ENCODE results near the gene SNRNP48.

SNRNP48 gene

DNA sequence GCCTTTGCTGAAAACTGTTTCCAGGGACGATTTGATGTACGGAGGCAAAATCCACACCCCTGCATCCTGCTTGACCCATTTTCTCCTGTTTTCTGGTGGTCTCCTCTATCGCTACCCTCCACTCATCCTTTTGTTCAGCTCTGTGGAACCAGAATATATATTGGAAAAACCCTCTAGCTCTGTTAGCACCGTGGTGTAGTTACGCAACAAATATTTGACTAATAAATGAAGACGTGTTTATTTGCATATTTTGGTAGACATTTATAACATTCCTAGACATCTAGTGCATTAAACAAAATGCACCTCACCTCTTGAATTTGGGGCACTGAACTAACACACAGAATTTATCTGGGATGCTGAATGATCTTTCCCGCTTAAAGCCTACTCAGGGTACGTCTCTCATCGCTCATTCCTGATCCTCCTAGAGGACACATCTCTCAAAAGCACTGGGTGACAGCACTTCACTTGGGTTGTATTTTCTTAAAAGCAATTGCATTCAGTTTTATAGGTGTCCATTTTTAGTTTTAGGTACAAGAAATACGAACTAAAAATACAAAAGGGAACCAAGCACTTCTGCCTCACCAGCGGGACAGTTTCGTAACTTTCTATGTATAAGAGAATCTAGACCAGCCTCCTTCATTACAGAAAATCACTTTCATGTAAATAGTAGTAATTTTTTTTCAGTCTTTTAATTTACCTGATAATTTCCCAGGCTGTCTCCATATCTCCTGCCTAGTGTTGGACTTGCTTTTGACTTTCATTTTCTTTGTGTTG is 59.2 kb downstream of the SNRNP48 start:
- WGBS, result 96% methylated on average over 9 of the region's 12 CpGs
- H3K4me3 ChIP-seq (ENCODE audit: low read length), result no peak overlapping the region
- no peaks in the 10 kb centered on the region for H3K36me3 ChIP-seq (ENCODE audit: insufficient read depth, low read length)
- H3K27me3 ChIP-seq (ENCODE audit: insufficient read depth, low read length), result no peaks in the 10 kb centered on the region
- H3K9me3 ChIP-seq (ENCODE audit: insufficient read depth, low read depth, low read length), result no peaks in the 10 kb centered on the region
- H3K4me1 ChIP-seq (ENCODE audit: insufficient read depth, low read length), result no peaks in the 10 kb centered on the region
- no peak overlapping the region for H3K27ac ChIP-seq (ENCODE audit: low read depth, low read length)
- no peak overlapping the region for H3K9ac ChIP-seq (ENCODE audit: low read depth, low read length)

DNA sequence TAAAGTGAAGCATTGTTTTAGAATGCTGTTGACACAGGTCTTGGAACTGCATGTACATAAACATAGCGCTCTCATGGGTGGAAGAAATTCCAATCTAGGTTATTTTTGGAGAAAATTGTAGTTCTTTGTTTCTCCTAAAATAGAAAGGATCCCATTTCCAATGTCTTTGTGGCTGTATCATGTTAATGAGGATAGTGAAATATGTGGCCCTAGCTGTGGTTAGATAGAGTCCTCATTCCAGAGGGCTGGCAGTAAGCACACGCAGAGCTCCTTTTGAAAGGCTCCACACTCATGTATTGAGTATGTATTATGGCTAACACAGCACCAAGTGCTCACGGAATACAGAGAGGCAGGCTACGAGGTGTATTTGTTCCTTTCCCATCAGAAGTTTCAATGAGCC is 60.9 kb downstream of the SNRNP48 start:
- 89% methylated on average over 4 of the region's 4 CpGs for WGBS
- no peak overlapping the region for H3K4me3 ChIP-seq (ENCODE audit: low read length)
- H3K9ac ChIP-seq (ENCODE audit: low read depth, low read length), result no peak overlapping the region
- no peaks in the 10 kb centered on the region for H3K4me1 ChIP-seq (ENCODE audit: insufficient read depth, low read length)
- H3K27ac ChIP-seq (ENCODE audit: low read depth, low read length), result no peak overlapping the region
- H3K27me3 ChIP-seq (ENCODE audit: insufficient read depth, low read length), result no peaks in the 10 kb centered on the region
- H3K36me3 ChIP-seq (ENCODE audit: insufficient read depth, low read length), result no peaks in the 10 kb centered on the region
- H3K9me3 ChIP-seq (ENCODE audit: insufficient read depth, low read depth, low read length), result no peaks in the 10 kb centered on the region

DNA sequence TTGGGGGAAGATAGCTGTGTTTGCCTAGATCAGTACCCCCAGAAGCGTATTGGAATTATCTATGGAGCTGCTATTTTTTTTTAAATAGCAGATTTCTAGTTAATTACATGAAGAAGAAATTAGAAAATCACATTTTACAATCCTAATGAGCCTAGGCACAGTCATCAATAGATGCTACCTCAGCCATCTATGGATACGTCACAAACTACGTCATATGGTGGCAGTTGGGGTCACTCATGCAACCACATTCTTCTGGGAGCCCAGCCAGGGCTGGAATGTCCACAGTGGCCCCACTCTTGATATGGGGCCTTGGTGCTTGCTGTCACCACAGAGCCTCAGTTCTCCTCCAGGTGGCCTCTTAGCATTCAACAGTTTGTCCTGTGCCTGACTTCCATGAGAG is 63.0 kb downstream of the SNRNP48 start:
- no peak overlapping the region for H3K27ac ChIP-seq (ENCODE audit: low read depth, low read length)
- no peaks in the 10 kb centered on the region for H3K27me3 ChIP-seq (ENCODE audit: insufficient read depth, low read length)
- H3K4me1 ChIP-seq (ENCODE audit: insufficient read depth, low read length), result no peaks in the 10 kb centered on the region
- no peak overlapping the region for H3K9ac ChIP-seq (ENCODE audit: low read depth, low read length)
- H3K4me3 ChIP-seq (ENCODE audit: low read length), result no peak overlapping the region
- WGBS, result over 99% methylated on average over 3 of the region's 3 CpGs
- H3K9me3 ChIP-seq (ENCODE audit: insufficient read depth, low read depth, low read length), result no peaks in the 10 kb centered on the region
- no peaks in the 10 kb centered on the region for H3K36me3 ChIP-seq (ENCODE audit: insufficient read depth, low read length)

DNA sequence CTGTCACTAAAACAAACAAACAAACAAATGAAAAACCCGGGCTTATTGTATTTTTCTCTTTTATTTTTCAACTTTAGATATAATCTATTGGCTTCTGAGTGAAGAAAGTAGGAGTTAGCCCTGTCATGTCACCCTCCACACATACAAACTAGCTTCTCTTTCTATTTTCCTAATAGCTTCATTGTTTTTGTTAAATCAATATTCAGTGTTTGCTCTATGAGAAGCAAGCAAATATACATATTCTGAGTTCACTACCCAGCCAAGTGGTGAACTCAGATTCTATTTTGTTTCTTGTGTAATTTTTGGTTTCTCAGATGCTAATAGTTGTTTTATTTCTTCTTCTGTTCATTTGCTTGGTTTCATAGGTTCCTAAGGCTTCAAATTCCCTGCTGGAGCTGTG is 66.4 kb downstream of the SNRNP48 start:
- H3K27me3 ChIP-seq (ENCODE audit: insufficient read depth, low read length), result no peaks in the 10 kb centered on the region
- H3K4me1 ChIP-seq (ENCODE audit: insufficient read depth, low read length), result no peaks in the 10 kb centered on the region
- no peaks in the 10 kb centered on the region for H3K9me3 ChIP-seq (ENCODE audit: insufficient read depth, low read depth, low read length)
- no CpG with 5 or more reads among the region's 1 CpG for WGBS
- no peak overlapping the region for H3K9ac ChIP-seq (ENCODE audit: low read depth, low read length)
- no peak overlapping the region for H3K27ac ChIP-seq (ENCODE audit: low read depth, low read length)
- no peak overlapping the region for H3K4me3 ChIP-seq (ENCODE audit: low read length)
- no peaks in the 10 kb centered on the region for H3K36me3 ChIP-seq (ENCODE audit: insufficient read depth, low read length)

DNA sequence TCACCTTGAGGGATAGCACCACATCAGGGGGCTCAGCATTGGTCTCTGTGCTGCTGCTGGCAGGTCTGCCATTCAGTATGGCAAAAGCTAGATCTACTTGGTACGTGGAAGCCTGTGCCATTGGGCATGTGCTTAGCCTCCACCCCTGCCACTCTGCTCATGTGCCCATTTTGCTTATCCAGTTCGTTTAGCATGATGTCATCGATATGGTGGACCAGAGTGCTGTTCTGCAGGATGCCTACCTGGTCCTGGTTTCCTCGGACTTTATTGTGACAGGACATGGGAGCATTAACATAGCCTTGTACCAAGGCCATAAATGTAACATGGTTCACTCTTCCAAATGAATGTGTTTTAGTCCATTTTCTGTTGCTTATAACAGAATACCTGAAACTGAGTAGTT is 68.5 kb downstream of the SNRNP48 start:
- Histone ChIP-seq H3K4me1 (ENCODE audit: insufficient read depth, low read length) (no peaks in the 10 kb centered on the region), H3K9ac (ENCODE audit: low read depth, low read length) (no peak overlapping the region), H3K36me3 (ENCODE audit: insufficient read depth, low read length) (no peaks in the 10 kb centered on the region), H3K4me3 (ENCODE audit: low read length) (no peak overlapping the region), H3K27me3 (ENCODE audit: insufficient read depth, low read length) (no peaks in the 10 kb centered on the region), H3K9me3 (ENCODE audit: insufficient read depth, low read depth, low read length) (no peaks in the 10 kb centered on the region), H3K27ac (ENCODE audit: low read depth, low read length) (no peak overlapping the region)
- WGBS, result 94% methylated on average over 4 of the region's 4 CpGs

DNA sequence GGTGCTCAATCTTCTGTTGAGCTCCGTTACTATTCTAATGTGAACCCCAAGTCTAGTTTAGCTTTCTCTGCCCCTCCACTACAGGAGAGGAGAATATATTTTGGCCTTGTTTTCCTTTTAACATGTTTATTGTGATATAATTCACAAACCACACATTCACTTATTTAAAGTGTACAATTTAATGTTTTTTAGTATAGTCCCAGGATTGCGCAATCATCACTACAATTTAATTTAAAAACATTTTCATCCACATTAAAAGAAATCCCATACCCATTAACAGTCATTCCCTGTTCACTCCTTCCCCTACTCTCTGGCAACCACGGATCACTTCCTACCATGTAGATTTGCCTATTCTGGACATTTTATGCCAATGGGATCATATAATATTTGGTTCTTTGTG is 71.4 kb downstream of the SNRNP48 start:
- H3K4me1 ChIP-seq (ENCODE audit: insufficient read depth, low read length), result no peaks in the 10 kb centered on the region
- no peaks in the 10 kb centered on the region for H3K36me3 ChIP-seq (ENCODE audit: insufficient read depth, low read length)
- no peak overlapping the region for H3K27ac ChIP-seq (ENCODE audit: low read depth, low read length)
- H3K4me3 ChIP-seq (ENCODE audit: low read length), result no peak overlapping the region
- H3K27me3 ChIP-seq (ENCODE audit: insufficient read depth, low read length), result no peaks in the 10 kb centered on the region
- H3K9me3 ChIP-seq (ENCODE audit: insufficient read depth, low read depth, low read length), result no peaks in the 10 kb centered on the region
- H3K9ac ChIP-seq (ENCODE audit: low read depth, low read length), result no peak overlapping the region
- 96% methylated on average over 3 of the region's 3 CpGs for WGBS

Measured in HUES64 (cell line).